Omental fat pad (tissue), 4 donors: ENCODE measurements around the gene TGFBRAP1. TPM values are rescaled to one million over a fixed set of nuclear protein-coding genes. Genes with fewer than 3 reads are reported as not detected.

Experiments used
- ATAC-seq: fragments of 150-250 bp; one replicate; pipeline ENCODE4 v1.9.1; 2016; ENCODE audit warnings: mild to moderate bottlenecking, moderate library complexity; ENCODE audit not compliant: low FRiP score
- DNase-seq: peaks from one replicate; pipeline ENCODE4 v3.0.0-alpha.2; 2019; ENCODE audit warnings: low spot score
- total RNA-seq, 4 donors: library from RNA; depleted of rRNA; stranded (reverse); fragments of >200 nt; gene quantifications; one replicate each; pipeline ENCODE4 v1.1.0, GENCODE V29; 2016
- TF ChIP-seq, protein P1 (sequence below), 3 donors: fragments of 450-650 bp; IDR thresholded peaks; one replicate each; pipeline ENCODE4 v1.5.1; 2016 to 2017; ENCODE audit warnings: antibody characterized with exemption in 3 of 3, mild to moderate bottlenecking in 3 of 3, moderate library complexity in 2 of 3

Gene TGFBRAP1
- total RNA-seq, 4 donors from 2014 or later = 20.6 to 29.2 (median 25.7) TPM

DNA sequence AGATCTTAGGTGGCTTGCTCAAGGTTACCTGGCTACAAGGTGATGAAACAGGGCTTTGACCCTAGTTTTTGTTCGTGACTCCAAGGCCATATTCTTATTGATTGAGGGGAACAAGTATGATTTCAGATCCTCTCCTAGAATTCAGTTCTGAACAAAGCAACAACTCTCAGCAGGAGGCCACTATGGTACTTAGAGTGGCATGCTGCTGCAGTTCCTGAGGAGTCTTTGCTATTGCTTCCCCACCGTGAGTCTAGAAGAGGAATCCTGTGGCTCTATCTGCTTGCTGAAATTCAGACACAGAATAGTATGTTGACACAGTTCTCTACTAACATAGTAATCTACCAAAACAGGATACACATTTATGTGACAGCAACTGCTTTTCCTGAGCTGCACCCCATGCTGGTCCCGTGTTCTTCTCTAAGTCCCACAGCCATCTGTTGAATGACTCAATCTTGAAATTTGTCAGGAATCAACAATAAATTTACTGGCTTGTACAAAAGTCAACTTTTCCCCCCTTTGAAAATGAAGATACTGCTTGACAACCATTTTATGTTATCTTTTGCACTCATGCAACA, 4.1 kb downstream of the TGFBRAP1 start:
- TF ChIP-seq, protein P1, sequence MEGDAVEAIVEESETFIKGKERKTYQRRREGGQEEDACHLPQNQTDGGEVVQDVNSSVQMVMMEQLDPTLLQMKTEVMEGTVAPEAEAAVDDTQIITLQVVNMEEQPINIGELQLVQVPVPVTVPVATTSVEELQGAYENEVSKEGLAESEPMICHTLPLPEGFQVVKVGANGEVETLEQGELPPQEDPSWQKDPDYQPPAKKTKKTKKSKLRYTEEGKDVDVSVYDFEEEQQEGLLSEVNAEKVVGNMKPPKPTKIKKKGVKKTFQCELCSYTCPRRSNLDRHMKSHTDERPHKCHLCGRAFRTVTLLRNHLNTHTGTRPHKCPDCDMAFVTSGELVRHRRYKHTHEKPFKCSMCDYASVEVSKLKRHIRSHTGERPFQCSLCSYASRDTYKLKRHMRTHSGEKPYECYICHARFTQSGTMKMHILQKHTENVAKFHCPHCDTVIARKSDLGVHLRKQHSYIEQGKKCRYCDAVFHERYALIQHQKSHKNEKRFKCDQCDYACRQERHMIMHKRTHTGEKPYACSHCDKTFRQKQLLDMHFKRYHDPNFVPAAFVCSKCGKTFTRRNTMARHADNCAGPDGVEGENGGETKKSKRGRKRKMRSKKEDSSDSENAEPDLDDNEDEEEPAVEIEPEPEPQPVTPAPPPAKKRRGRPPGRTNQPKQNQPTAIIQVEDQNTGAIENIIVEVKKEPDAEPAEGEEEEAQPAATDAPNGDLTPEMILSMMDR (IDR thresholded peaks at IDR 0.05) = no peak
- DNase-seq (no peak), ATAC-seq (no peak)

DNA sequence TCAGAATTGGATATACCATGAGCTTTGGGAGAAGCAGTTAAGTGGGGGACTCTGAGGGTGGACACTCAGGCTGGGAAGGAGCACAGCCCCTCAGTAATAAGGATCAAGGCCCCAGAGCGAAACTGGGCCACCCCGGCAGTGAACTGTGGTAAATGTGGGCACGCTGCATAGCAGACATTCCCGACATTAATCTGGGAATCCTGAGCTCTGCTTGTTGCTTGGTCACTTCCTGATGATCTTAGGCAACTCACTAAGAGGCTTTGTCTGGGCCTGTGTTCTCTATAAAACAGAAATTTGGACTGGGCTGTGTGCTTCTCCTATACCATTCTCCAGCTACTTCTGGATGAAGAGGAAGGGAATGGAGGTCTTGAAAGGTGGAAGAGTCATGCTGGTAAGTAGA, 4.8 kb downstream of the TGFBRAP1 start:
- TF ChIP-seq, protein P1 (IDR thresholded peaks at IDR 0.05) = no peak
- no peak for DNase-seq
- no peak for ATAC-seq

DNA sequence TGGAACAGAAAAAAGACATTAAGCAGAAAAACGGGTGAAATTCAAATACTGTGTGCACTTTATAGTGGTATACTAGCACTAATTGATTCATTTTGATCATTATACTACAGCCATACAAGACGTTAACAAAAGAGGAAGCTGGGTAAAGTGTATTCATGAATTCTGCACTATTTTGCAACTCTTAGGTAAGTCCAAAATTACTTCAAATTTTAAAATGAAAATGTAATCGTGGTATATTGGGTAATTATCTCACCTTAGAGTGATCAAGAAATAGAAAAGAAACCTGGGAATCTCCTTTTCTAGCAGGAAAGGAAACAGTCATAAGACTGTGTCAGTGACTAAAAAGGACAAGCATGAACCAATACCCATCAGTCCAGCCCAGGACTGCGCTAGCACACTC, 5.4 kb downstream of the TGFBRAP1 start:
- TF ChIP-seq, protein P1 (IDR thresholded peaks at IDR 0.05) = no peak
- DNase-seq (no peak), ATAC-seq (no peak)

DNA sequence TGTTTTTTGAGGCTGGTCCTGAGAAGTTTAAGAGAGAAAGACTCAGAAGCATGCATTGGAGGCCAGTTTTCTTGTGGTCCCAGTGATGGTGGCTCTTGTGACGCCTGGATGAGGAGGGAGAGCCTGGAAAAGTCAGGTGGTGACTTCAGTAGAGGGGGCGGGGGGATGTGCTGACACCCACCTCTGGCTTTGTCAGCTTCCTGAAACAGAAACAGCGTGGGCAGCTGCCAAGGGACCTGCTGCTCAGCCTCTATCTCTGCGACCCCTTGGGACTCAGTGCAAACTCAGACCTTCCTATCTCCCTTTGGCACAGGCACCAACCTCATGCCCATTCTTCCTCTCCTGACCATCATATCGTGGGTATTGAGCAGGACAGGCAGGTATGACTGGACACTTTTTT, 6.4 kb downstream of the TGFBRAP1 start:
- TF ChIP-seq, protein P1 (IDR thresholded peaks at IDR 0.05) = no peak
- DNase-seq (no peak), ATAC-seq (no peak)

DNA sequence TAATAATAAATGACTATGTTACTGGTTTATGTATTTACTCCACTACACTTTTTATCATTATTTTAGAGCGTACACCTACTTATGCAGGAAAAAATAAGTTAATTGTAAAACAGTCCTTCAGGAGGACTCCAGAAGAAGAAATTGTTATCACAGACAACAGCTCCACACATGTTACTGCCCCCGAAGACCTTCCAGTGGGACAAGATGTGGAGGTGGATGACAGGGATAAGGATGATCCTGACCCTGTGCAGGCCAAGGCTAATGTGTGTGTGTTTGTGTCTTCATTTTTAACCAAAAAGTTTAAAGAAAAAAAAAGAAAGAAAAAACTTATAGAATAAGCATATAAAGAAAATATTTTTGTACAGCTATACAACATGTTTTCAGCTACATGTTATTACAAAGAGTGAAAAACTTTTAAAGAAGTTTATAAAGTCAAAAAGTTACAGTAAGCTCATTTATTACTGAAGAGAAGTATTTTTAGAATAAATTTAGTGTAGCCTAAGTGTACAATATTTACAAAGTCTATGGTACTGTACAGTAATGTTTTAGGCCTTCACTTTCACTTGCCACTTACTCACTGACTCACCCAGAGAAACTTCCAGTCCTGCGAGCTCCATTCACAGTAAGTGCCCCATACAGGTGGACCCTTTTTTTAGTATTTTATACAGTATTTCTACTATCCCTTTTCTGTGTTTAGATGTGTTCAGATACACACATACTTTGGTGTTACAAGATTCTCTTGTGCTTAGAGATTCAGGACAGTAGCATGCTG, 7.5 kb downstream of the TGFBRAP1 start:
- DNase-seq = no peak

DNA sequence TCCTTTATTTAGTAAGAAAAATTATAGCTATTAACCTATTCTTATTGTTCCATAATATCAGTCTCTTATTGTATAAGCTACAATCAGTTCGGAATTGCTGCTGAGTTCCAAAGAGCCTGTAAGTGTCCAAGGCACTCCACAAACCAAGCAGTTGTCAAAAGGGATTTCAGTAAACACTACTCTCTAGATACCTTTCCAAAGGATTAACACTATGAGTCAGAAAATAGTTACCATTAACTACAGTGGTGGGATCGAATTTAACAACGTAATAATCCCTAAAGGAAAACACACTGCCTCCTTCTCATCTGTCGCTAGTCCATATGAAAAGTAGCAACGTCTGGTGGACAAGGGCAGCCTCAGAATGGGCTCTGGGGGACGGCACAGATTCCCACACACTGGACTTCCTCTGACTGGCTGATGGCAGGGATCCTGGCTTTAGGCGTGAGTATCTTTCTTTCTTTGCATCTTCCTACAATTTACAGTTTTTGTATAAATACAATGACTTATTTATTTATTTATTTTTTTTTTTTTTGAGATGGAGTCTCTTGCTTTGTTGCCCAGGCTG, 8.8 kb downstream of the TGFBRAP1 start:
- TF ChIP-seq, protein P1 (IDR thresholded peaks at IDR 0.05) = no peak
- DNase-seq (no peak), ATAC-seq (no peak)

More for the DNA sequence above, 7.5 kb downstream of the TGFBRAP1 start:
- no peak for ATAC-seq
- TF ChIP-seq, protein P1 (IDR thresholded peaks at IDR 0.05) = no peak
